Measurements from ENCODE around the gene SERTAD4.

- TF ChIP-seq CTCF (IDR thresholded peaks at IDR 0.05; ENCODE audit: low read depth, low read length) (no peak), EZH2phosphoT487 (IDR thresholded peaks at IDR 0.05; ENCODE audit: low read depth) (no peak)
These were observed 15.7 kb downstream of the SERTAD4 start for GRCh38 chr1:210248341-210248740.
